Muscle of leg (tissue), 11 donors: Measurements from ENCODE around the gene KLHL21. TPM values are rescaled to one million over a fixed set of nuclear protein-coding genes. Genes with fewer than 3 reads are reported as not detected.
A peak's percentile ranks its signal among the peaks of the same experiment; 100 is the strongest.
"Not testable (repeated sequence)": the region's sequence is repeated elsewhere in the genome, so short reads cannot be mapped to it uniquely, and the experiment has no call there.

Source experiments
- DNase-seq: peaks from one replicate; pipeline ENCODE4 v3.0.0; 2013
- H3K27ac ChIP-seq: one replicate; pipeline ENCODE4 v1.5.1; 2013; ENCODE audit warnings: mild to moderate bottlenecking, low read length, control low read depth
- H3K27me3 ChIP-seq: one replicate; pipeline ENCODE4 v1.6.1; 2013; ENCODE audit warnings: low read length; ENCODE audit not compliant: control insufficient read depth, insufficient read depth
- H3K36me3 ChIP-seq: one replicate; pipeline ENCODE4 v1.6.1; 2013; ENCODE audit warnings: low read length; ENCODE audit not compliant: control insufficient read depth, insufficient read depth
- H3K4me1 ChIP-seq: one replicate; pipeline ENCODE4 v1.6.1; 2013; ENCODE audit warnings: low read length; ENCODE audit not compliant: control insufficient read depth, insufficient read depth
- H3K4me3 ChIP-seq: one replicate; pipeline ENCODE4 v1.5.1; 2013; ENCODE audit warnings: low read length, control low read depth
- H3K9me3 ChIP-seq: replicated peaks from 2 replicates; pipeline ENCODE4 v1.6.1; 2013; ENCODE audit warnings: low read depth, low read length; ENCODE audit not compliant: control insufficient read depth
- WGBS: methylation state at CpG from one replicate; pipeline ENCODE4 v1.1.5; 2013; ENCODE audit warnings: missing lambda C conversion rate; ENCODE audit not compliant: insufficient coverage; 5-methylcytosine and 5-hydroxymethylcytosine counted together
- polyA plus RNA-seq, 8 donors: library from polyadenylated mRNA; unstranded; fragments of 120-200 nt; gene quantifications; one replicate each; pipeline versions ENCODE4 v1.2.1 to v1.2.3, GENCODE V29; 2013; ENCODE audit warnings: inconsistent platforms in 1 of 8, low replicate concordance in 1 of 8; ENCODE audit not compliant: insufficient read length in 8 of 8, insufficient read depth in 1 of 8
- total RNA-seq: library from RNA; stranded (reverse); fragments of 120-200 nt; gene quantifications from one replicate; pipeline ENCODE4 v1.2.4, GENCODE V29; 2013

Gene KLHL21
- total and polyA plus RNA-seq, 9 donors, result 27.7 to 49.3 (median 38.1) TPM

GRCh38 chr1:6572653-6573383 lies 29.9 kb downstream of the KLHL21 start:
- WGBS, result 56% methylated on average over 11 of the region's 12 CpGs
- no peaks in the 10 kb centered on the region for H3K9me3 ChIP-seq
- no peaks in the 10 kb centered on the region for H3K36me3 ChIP-seq
- no peak for DNase-seq
- H3K4me1 ChIP-seq, result peaks cover 3% of the 10 kb centered on the region
- H3K27ac ChIP-seq, result no peak overlapping the region
- H3K27me3 ChIP-seq, result no peaks in the 10 kb centered on the region
- no peak overlapping the region for H3K4me3 ChIP-seq

DNA sequence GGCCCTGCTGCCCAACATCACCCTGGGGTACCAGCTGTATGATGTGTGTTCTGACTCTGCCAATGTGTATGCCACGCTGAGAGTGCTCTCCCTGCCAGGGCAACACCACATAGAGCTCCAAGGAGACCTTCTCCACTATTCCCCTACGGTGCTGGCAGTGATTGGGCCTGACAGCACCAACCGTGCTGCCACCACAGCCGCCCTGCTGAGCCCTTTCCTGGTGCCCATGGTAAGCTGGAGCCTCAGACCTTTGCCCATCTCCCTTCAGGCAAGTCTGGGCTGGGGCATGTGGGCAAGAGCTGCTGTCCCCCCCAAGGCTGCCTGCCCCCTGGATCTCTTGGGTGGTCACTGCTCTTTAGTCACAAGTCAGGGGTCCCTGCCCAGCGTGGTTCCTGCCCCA lies 31.7 kb downstream of the KLHL21 start:
- Histone ChIP-seq H3K36me3 (no peaks in the 10 kb centered on the region), H3K9me3 (no peaks in the 10 kb centered on the region), H3K27me3 (no peaks in the 10 kb centered on the region), H3K4me1 (peaks cover 3% of the 10 kb centered on the region), H3K27ac (no peak overlapping the region), H3K4me3 (no peak overlapping the region)
- no peak for DNase-seq
- WGBS, result 76% methylated on average over 4 of the region's 5 CpGs

GRCh38 chr1:6570100-6570499 lies 32.6 kb downstream of the KLHL21 start:
- 17% methylated on average over 1 of the region's 3 CpGs for WGBS
- no peak for DNase-seq

DNA sequence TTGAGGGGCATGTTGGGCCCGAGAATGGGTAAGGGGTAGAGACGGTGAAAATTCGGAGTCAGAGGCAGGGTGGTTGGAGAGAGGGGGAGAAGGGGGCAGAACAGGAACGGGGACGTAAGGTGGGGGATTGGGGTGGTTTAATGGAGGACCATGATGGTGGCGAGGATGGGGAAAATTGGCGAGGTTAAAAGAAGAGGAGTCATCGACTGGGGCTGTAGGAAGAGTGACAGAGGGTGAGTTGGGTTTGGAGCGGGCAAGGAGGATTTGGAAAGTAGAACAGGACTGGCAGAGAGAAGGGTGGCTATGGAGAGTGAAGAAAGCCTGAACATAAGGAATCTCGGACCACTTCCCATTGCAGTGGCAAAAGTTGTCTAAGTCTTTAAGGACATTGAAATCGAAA lies 33.6 kb downstream of the KLHL21 start:
- no peaks in the 10 kb centered on the region for H3K36me3 ChIP-seq
- WGBS, result 91% methylated on average over 11 of the region's 11 CpGs
- no peak overlapping the region for H3K4me3 ChIP-seq
- H3K27ac ChIP-seq, result no peak overlapping the region
- DNase-seq, result no peak
- H3K4me1 ChIP-seq, result peaks cover 3% of the 10 kb centered on the region
- peaks cover 2% of the 10 kb centered on the region for H3K27me3 ChIP-seq
- H3K9me3 ChIP-seq, result no peaks in the 10 kb centered on the region

More at GRCh38 chr1:6570100-6570499, 32.6 kb downstream of the KLHL21 start:
- Histone ChIP-seq H3K4me1 (peaks cover 3% of the 10 kb centered on the region), H3K9me3 (no peaks in the 10 kb centered on the region), H3K36me3 (no peaks in the 10 kb centered on the region), H3K27me3 (peaks cover 2% of the 10 kb centered on the region), H3K4me3 (no peak overlapping the region), H3K27ac (no peak overlapping the region)

DNA sequence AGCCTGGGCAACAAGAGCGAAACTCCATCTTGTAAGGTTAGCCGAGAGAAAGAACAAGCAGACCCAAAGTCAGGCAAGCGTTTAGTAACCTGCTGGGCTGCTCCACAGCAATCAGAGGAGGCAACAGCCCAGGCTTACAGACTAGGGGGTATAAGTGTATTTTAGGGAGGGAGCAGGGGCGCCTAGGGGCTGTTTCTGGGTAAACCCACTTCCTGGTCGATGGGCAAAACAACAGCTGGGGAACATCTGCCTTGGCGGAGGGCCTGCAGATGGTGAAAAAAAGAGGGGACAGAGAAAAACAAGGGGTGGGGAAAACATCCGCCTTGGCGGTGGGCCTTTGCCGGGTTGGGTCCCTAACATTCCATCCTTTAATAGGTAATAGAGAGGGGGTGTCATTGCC lies 42.4 kb downstream of the KLHL21 start:
- Histone ChIP-seq H3K27me3 (peaks cover under 1% of the 10 kb centered on the region), H3K4me1 (peaks cover 5% of the 10 kb centered on the region), H3K4me3 (no peak overlapping the region), H3K36me3 (no peaks in the 10 kb centered on the region), H3K27ac (no peak overlapping the region), H3K9me3 (peaks cover 3% of the 10 kb centered on the region)
- 52% methylated on average over 6 of the region's 9 CpGs for WGBS
- DNase-seq, result no peak

- H3K4me3 ChIP-seq, H3K36me3 ChIP-seq, DNase-seq, H3K27me3 ChIP-seq, H3K9me3 ChIP-seq, H3K27ac ChIP-seq: not testable (repeated sequence)
- no CpG with 5 or more reads among the region's 11 CpGs for WGBS
- peaks cover 13% of the 10 kb centered on the region for H3K4me1 ChIP-seq
Observed at GRCh38 chr1:6559161-6559560, 43.5 kb downstream of the KLHL21 start.

- WGBS, result no CpG with 5 or more reads among the region's 1 CpG
Observed at GRCh38 chr1:6557597-6557996, 45.1 kb downstream of the KLHL21 start.

DNA sequence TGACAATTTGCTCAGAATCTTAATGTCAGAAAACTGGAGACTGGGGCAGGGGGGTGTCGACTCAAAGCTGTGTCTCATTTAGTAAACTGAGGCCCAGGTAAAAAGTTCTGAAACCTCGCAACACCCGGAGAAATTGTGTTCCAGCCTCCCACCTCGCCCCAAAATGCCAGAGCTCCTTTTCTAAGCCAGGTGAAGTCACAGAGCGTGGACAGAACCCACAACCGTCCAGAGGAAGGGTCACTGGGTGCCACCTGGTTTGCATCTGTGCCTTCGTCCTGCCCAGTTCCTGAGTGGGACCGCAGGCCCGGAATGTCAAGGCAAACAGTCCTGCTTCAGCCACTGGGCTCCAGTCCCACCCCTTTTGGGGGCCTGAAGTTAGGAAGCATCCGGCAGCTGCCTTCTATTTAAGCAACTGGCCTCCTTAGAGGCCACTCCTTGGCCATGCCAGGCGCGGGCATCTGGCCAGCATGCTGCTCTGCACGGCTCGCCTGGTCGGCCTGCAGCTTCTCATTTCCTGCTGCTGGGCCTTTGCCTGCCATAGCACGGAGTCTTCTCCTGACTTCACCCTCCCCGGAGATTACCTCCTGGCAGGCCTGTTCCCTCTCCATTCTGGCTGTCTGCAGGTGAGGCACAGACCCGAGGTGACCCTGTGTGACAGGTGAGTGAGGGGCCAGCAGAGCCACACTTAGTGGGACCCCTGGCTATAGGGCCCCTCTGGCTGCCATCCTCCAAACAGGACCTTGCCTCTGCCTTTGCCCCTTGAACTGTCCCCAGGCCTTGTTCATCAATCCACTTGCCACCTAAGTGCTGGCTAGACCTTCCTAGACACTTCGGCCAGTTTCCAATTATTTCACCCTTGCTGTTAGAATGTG lies 47.5 kb downstream of the KLHL21 start, which contains the start of gene TAS1R1:
Gene TAS1R1 (plus strand): TSS at position 401 of the 872 bp plus-strand sequence. CDS start 67 bp downstream, at position 468.
- H3K4me3 ChIP-seq, result peak within 1 kb of the TSS; percentile 82
- DNase-seq, result peak; percentile 83
- WGBS, result 54% methylated on average over 16 of the region's 19 CpGs

More at GRCh38 chr1:6557597-6557996, 45.1 kb downstream of the KLHL21 start:
- H3K9me3 ChIP-seq, result peaks cover 3% of the 10 kb centered on the region
- no peak for DNase-seq
- H3K27me3 ChIP-seq, result no peaks in the 10 kb centered on the region
- H3K36me3 ChIP-seq, result no peaks in the 10 kb centered on the region
- H3K4me1 ChIP-seq, result peaks cover 24% of the 10 kb centered on the region
- H3K27ac ChIP-seq, result no peak overlapping the region
- no peak overlapping the region for H3K4me3 ChIP-seq

GRCh38 chr1:6554031-6554906 lies 48.4 kb downstream of the KLHL21 start, which contains the start of gene NOL9:
Gene NOL9, minus strand, starts transcription at chr1:6554513. Its CDS starts 11 bp downstream, at chr1:6554502.
- peak within 1 kb of the TSS; percentile 86 for H3K27ac ChIP-seq
- 3% methylated on average over 86 of the region's 87 CpGs for WGBS

More for the DNA sequence above, 47.5 kb downstream of the KLHL21 start, which contains the start of gene TAS1R1:
- Histone ChIP-seq H3K27me3 (no peaks in the 10 kb centered on the region), H3K9me3 (no peaks in the 10 kb centered on the region), H3K4me1 (peaks cover 24% of the 10 kb centered on the region), H3K36me3 (peaks cover 6% of the 10 kb centered on the region), H3K27ac (peak within 1 kb of the TSS; percentile 86)

More at GRCh38 chr1:6554031-6554906, 48.4 kb downstream of the KLHL21 start, which contains the start of gene NOL9:
- Histone ChIP-seq H3K36me3 (peaks cover 12% of the 10 kb centered on the region), H3K4me3 (peak within 1 kb of the TSS; percentile 82), H3K4me1 (peaks cover 24% of the 10 kb centered on the region), H3K9me3 (no peaks in the 10 kb centered on the region), H3K27me3 (no peaks in the 10 kb centered on the region)
- DNase-seq, result peak; percentile 97
